KMS-11 (cell line): Measurements from ENCODE around the gene LRRC63.

Experiments used
- H2AFZ ChIP-seq: fragments of 200-600 bp; sonication (generic); 2 replicates; pipeline ENCODE4 v1.6.1; 2016; ENCODE audit warnings: antibody characterized with exemption, mixed run types, low read depth
- H3K27ac ChIP-seq: fragments of 200-600 bp; sonication (generic); 2 replicates; pipeline ENCODE4 v1.6.1; 2016; ENCODE audit warnings: mild to moderate bottlenecking, mixed run types
- H3K27me3 ChIP-seq: fragments of 200-600 bp; sonication (generic); 2 replicates; pipeline ENCODE4 v1.6.1; 2017; ENCODE audit warnings: mild to moderate bottlenecking, low read depth, mixed run types, moderate library complexity; ENCODE audit not compliant: insufficient read depth
- H3K36me3 ChIP-seq: fragments of 200-600 bp; sonication (generic); 2 replicates; pipeline ENCODE4 v1.6.1; 2017; ENCODE audit warnings: mild to moderate bottlenecking, mixed run types; ENCODE audit not compliant: insufficient read depth
- H3K4me1 ChIP-seq: fragments of 200-600 bp; sonication (generic); 2 replicates; pipeline ENCODE4 v1.6.1; 2016; ENCODE audit warnings: mild to moderate bottlenecking, low read depth, mixed run types; ENCODE audit not compliant: poor library complexity, severe bottlenecking
- H3K4me2 ChIP-seq: fragments of 200-600 bp; sonication (generic); 2 replicates; pipeline ENCODE4 v1.7.0; 2016; ENCODE audit warnings: mild to moderate bottlenecking, mixed run types
- H3K4me3 ChIP-seq: fragments of 200-600 bp; sonication (generic); IDR thresholded peaks from 2 replicates; pipeline ENCODE4 v1.6.1; 2017; ENCODE audit warnings: low read depth, low read length, mixed read lengths; ENCODE audit not compliant: insufficient read depth
- H3K79me2 ChIP-seq: fragments of 200-600 bp; sonication (generic); 2 replicates; pipeline ENCODE4 v1.6.1; 2016; ENCODE audit warnings: low read depth, mixed run types; ENCODE audit not compliant: insufficient read depth
- H3K9ac ChIP-seq: fragments of 200-600 bp; sonication (generic); 2 replicates; pipeline ENCODE4 v1.6.1; 2016; ENCODE audit warnings: mild to moderate bottlenecking, mixed run types
- H4K20me1 ChIP-seq: fragments of 200-600 bp; sonication (generic); 2 replicates; pipeline ENCODE4 v1.6.1; 2016; ENCODE audit warnings: mild to moderate bottlenecking, mixed run types; ENCODE audit not compliant: insufficient read depth
- CTCF ChIP-seq: fragments of 200-600 bp; sonication (generic); conservative IDR thresholded peaks from 2 replicates; pipeline ENCODE4 v1.6.1; 2017; ENCODE audit warnings: low read depth, mild to moderate bottlenecking, antibody characterized with exemption, low read length, moderate library complexity, mixed read lengths

Gene LRRC63

GRCh38 chr13:46169758-46170157 lies 42.0 kb upstream of the LRRC63 start:
- no peaks in the 10 kb centered on the region for H3K36me3 ChIP-seq
- no peaks in the 10 kb centered on the region for H4K20me1 ChIP-seq
- peaks cover 41% of the 10 kb centered on the region for H3K4me1 ChIP-seq
- H2AFZ ChIP-seq, result no peak overlapping the region
- no peaks in the 10 kb centered on the region for H3K79me2 ChIP-seq
- no peak overlapping the region for H3K9ac ChIP-seq
- 0 out of 2 replicates have a peak, but pooled peaks cover 4% of the 10 kb centered on the region for H3K27me3 ChIP-seq
- H3K4me3 ChIP-seq, result no peak overlapping the region
- H3K27ac ChIP-seq, result no peak overlapping the region
- TF ChIP-seq CTCF, result no peak
- no peak overlapping the region for H3K4me2 ChIP-seq

- H3K27me3 ChIP-seq, result 0 out of 2 replicates have a peak, but pooled peaks cover 4% of the 10 kb centered on the region
- no peak overlapping the region for H3K4me2 ChIP-seq
- no peak overlapping the region for H2AFZ ChIP-seq
- no peak overlapping the region for H3K27ac ChIP-seq
- no peak for TF ChIP-seq CTCF
- H3K36me3 ChIP-seq, result no peaks in the 10 kb centered on the region
- no peaks in the 10 kb centered on the region for H4K20me1 ChIP-seq
- no peaks in the 10 kb centered on the region for H3K79me2 ChIP-seq
- H3K9ac ChIP-seq, result no peak overlapping the region
- H3K4me3 ChIP-seq, result no peak overlapping the region
- peaks cover 36% of the 10 kb centered on the region for H3K4me1 ChIP-seq
These were observed 41.5 kb upstream of the LRRC63 start for GRCh38 chr13:46170268-46170667.

- TF ChIP-seq CTCF, result no peak
- Histone ChIP-seq H3K4me1 (peaks cover 33% of the 10 kb centered on the region), H3K4me3 (no peak overlapping the region), H3K36me3 (no peaks in the 10 kb centered on the region), H3K9ac (no peak overlapping the region), H2AFZ (no peak overlapping the region), H3K27ac (no peak overlapping the region), H3K27me3 (0 out of 2 replicates have a peak, but pooled peaks cover 4% of the 10 kb centered on the region), H4K20me1 (no peaks in the 10 kb centered on the region), H3K4me2 (no peak overlapping the region), H3K79me2 (no peaks in the 10 kb centered on the region)
These were observed 41.0 kb upstream of the LRRC63 start for GRCh38 chr13:46170687-46171086.

GRCh38 chr13:46171217-46171616 lies 40.5 kb upstream of the LRRC63 start:
- no peak overlapping the region for H2AFZ ChIP-seq
- H3K36me3 ChIP-seq, result no peaks in the 10 kb centered on the region
- no peak overlapping the region for H3K27ac ChIP-seq
- no peaks in the 10 kb centered on the region for H4K20me1 ChIP-seq
- H3K79me2 ChIP-seq, result no peaks in the 10 kb centered on the region
- no peak overlapping the region for H3K9ac ChIP-seq
- H3K4me2 ChIP-seq, result no peak overlapping the region
- H3K27me3 ChIP-seq, result 0 out of 2 replicates have a peak, but pooled peaks cover 4% of the 10 kb centered on the region
- no peak for TF ChIP-seq CTCF
- H3K4me3 ChIP-seq, result no peak overlapping the region
- peaks cover 29% of the 10 kb centered on the region for H3K4me1 ChIP-seq
